Endothelial cell of umbilical vein (primary cell): ENCODE results near the gene ITPRIP. TPM values are rescaled to one million over a fixed set of nuclear protein-coding genes. Genes with fewer than 3 reads are reported as not detected.

Source experiments
- BruUV-seq: library from RNA; stranded (reverse); fragments of 400-500 nt; replicated peaks from 2 replicates; lab custom pipeline; 2021; lab: Mats Ljungman, UMichigan
- CTCF ChIA-PET: fragments of 300-600, 350-600 bp; sonication (Branson Sonifier 250); formaldehyde crosslinking; loops from one replicate; lab custom pipeline; 2021; ENCODE audit warnings: antibody characterized with exemption, inconsistent platforms; lab: Charles Lee
- POLR2A ChIA-PET: fragments of 300-600, 350-600 bp; sonication (Branson Sonifier 250); formaldehyde crosslinking; loops from one replicate; lab custom pipeline; 2021; ENCODE audit warnings: antibody characterized with exemption, inconsistent platforms; lab: Charles Lee
- DNase-seq: peaks from one replicate; pipeline ENCODE4 v3.0.0-alpha.2; 2011; ENCODE audit warnings: low read depth, low spot score
- FAIRE-seq: peaks from 2 replicates; lab custom pipeline; 2011; peaks lifted over from hg19 to GRCh38; lab: Jason Lieb, UNC
- H2AFZ ChIP-seq: 2 replicates; pipeline ENCODE4 v1.6.0; 2012; ENCODE audit warnings: low read depth, low read length, control low read depth, inconsistent platforms
- H3K27ac ChIP-seq: 2 replicates; pipeline ENCODE4 v1.5.1; 2011; ENCODE audit warnings: low read depth, mild to moderate bottlenecking, control low read depth, low read length, moderate library complexity; ENCODE audit not compliant: insufficient read depth
- H3K27me3 ChIP-seq, 2 experiments: 2 replicates each; pipeline versions ENCODE4 v1.6.0 to v1.6.1; 2011; ENCODE audit warnings: low read length in 2 of 2, mixed read lengths in 1 of 2; ENCODE audit not compliant: control insufficient read depth in 2 of 2, insufficient read depth in 2 of 2
- H3K36me3 ChIP-seq, 2 experiments: 2 replicates in 1 of 2; 3 replicates in 1 of 2; pipeline ENCODE4 v1.5.1; 2011; ENCODE audit warnings: low read length in 2 of 2, mild to moderate bottlenecking in 1 of 2, moderate library complexity in 1 of 2; ENCODE audit not compliant: control insufficient read depth in 2 of 2, insufficient read depth in 2 of 2; ENCODE audit errors: extremely low read depth in 1 of 2
- H3K4me1 ChIP-seq: 3 replicates; pipeline ENCODE4 v1.5.1; 2011; ENCODE audit warnings: mild to moderate bottlenecking, low read length; ENCODE audit not compliant: control insufficient read depth, insufficient read depth; ENCODE audit errors: extremely low read depth
- H3K4me2 ChIP-seq: 2 replicates; pipeline ENCODE4 v1.6.1; 2011; ENCODE audit warnings: low read length, control low read depth, mixed read lengths; ENCODE audit not compliant: insufficient read depth
- H3K4me3 ChIP-seq, 3 experiments: fragments of 200-600 bp in 1 of 3; sonication (generic), shearing (Covaris generic) in 1 of 3; replicated peaks in 1 of 3; 2 replicates each; pipeline ENCODE4 v1.5.1; 2011 to 2016; ENCODE audit warnings: control low read depth in 3 of 3, low read length in 3 of 3, mild to moderate bottlenecking in 2 of 3, inconsistent platforms in 1 of 3, low read depth in 1 of 3, moderate library complexity in 1 of 3; ENCODE audit not compliant: insufficient read depth in 1 of 3
- H3K79me2 ChIP-seq: 2 replicates; pipeline ENCODE4 v1.6.0; 2012; ENCODE audit warnings: low read length, inconsistent platforms; ENCODE audit not compliant: control insufficient read depth, insufficient read depth
- H3K9ac ChIP-seq: replicated peaks from 2 replicates; pipeline ENCODE3; 2011; ENCODE audit warnings: low read length, control low read depth; ENCODE audit not compliant: insufficient read depth; ENCODE audit errors: extremely low read depth
- H3K9me1 ChIP-seq: replicated peaks from 3 replicates; pipeline ENCODE4 v1.6.0; 2011; ENCODE audit warnings: mild to moderate bottlenecking, low read length; ENCODE audit not compliant: control insufficient read depth, insufficient read depth; ENCODE audit errors: extremely low read depth
- H3K9me3 ChIP-seq: replicated peaks from 2 replicates; pipeline ENCODE4 v1.5.1; 2012; ENCODE audit warnings: low read length, inconsistent platforms; ENCODE audit not compliant: control insufficient read depth, insufficient read depth
- H4K20me1 ChIP-seq: replicated peaks from 2 replicates; pipeline ENCODE3; 2011; ENCODE audit warnings: mild to moderate bottlenecking, low read length; ENCODE audit not compliant: control insufficient read depth, insufficient read depth; ENCODE audit errors: extremely low read depth
- CTCF ChIP-seq, 2 donors: IDR thresholded peaks; 1 replicate in 1 of 2; 2 replicates in 1 of 2; pipeline ENCODE4 v1.5.1; 2011; ENCODE audit warnings: low read length in 2 of 2, mild to moderate bottlenecking in 2 of 2, moderate library complexity in 2 of 2, control low read depth in 1 of 2, inconsistent platforms in 1 of 2, low read depth in 1 of 2; ENCODE audit not compliant: insufficient read depth in 1 of 2; ENCODE audit errors: extremely low read depth in 1 of 2
- EZH2 ChIP-seq: IDR thresholded peaks from 2 replicates; pipeline ENCODE4 v1.6.1; 2012; ENCODE audit warnings: borderline replicate concordance, low read depth, mild to moderate bottlenecking, moderate library complexity, low read length, inconsistent platforms; ENCODE audit not compliant: severe bottlenecking
- FOS ChIP-seq: IDR thresholded peaks from 2 replicates; pipeline ENCODE4 v1.6.1; 2011; ENCODE audit warnings: mild to moderate bottlenecking, low read length, moderate library complexity, borderline replicate concordance; ENCODE audit not compliant: insufficient read depth
- GATA2 ChIP-seq: IDR thresholded peaks from 2 replicates; pipeline ENCODE4 v1.7.0; 2011; ENCODE audit warnings: low read depth, mild to moderate bottlenecking, moderate library complexity, mixed read lengths, low read length; ENCODE audit not compliant: insufficient read length, insufficient read depth
- JUN ChIP-seq: IDR thresholded peaks from 2 replicates; pipeline ENCODE4 v1.6.1; 2011; ENCODE audit warnings: borderline replicate concordance, low read depth; ENCODE audit not compliant: insufficient read length, insufficient read depth
- MAX ChIP-seq: IDR thresholded peaks from 2 replicates; pipeline ENCODE4 v1.6.1; 2011; ENCODE audit not compliant: insufficient read depth, insufficient read length
- MYC ChIP-seq: IDR thresholded peaks from one replicate; pipeline ENCODE4 v1.6.1; 2011; ENCODE audit warnings: mild to moderate bottlenecking, low read depth, low read length
- POLR2A ChIP-seq: IDR thresholded peaks from 2 replicates; pipeline ENCODE4 v1.6.1; 2012; ENCODE audit warnings: low read depth, mild to moderate bottlenecking, control low read depth, low read length
- POLR2AphosphoS5 ChIP-seq: IDR thresholded peaks from 2 replicates; pipeline ENCODE4 v1.6.1; 2012; ENCODE audit warnings: low read depth, mild to moderate bottlenecking, control low read depth, low read length, moderate library complexity; ENCODE audit not compliant: insufficient read depth
- dilution Hi-C: fragments of 300-500 bp; cut with MboI; formaldehyde crosslinking; loops from one replicate; pipeline ENCODE4 v1.15.0; 2019; ENCODE audit warnings: low sequenced_read_pairs; ENCODE audit not compliant: extremely low pct_ligation_motif_present
- intact Hi-C: fragments of 100-400 bp; cut with micrococcal nuclease; formaldehyde crosslinking; loops from one replicate; pipeline ENCODE4 v1.10.0; 2022
- polyA plus RNA-seq, 4 experiments: library from polyadenylated mRNA; depleted of rRNA in 3 of 4; stranded (reverse) in 3 of 4; unstranded in 1 of 4; fragments of >200 nt; gene quantifications; 2 replicates each; pipeline versions ENCODE4 v1.2.1 to v1.2.3, GENCODE V29; 2011 to 2012; ENCODE audit warnings: missing spikeins in 1 of 4
- total RNA-seq: library from RNA; stranded (reverse); gene quantifications from 2 replicates; pipeline ENCODE4 v1.2.3, GENCODE V29; 2021

The ITPRIP gene
- total and polyA plus RNA-seq, 2 donors (not counting 3 experiments of a cell fraction or from before 2014, with no cell fraction given), result 31.4 to 33.2 TPM

GRCh38 chr10:104376784-104377300, 38.6 kb upstream of the ITPRIP start:
- no TSS peak for BruUV-seq
- ChIA-PET CTCF (no interaction called here), POLR2A (no interaction called here)
- Histone ChIP-seq H3K27ac (no peak overlapping the region), H3K4me3 (no peak overlapping the region), H3K27me3 (peaks cover 0 to 2% of the 10 kb centered on the region in 2 experiments), H3K79me2 (no peaks in the 10 kb centered on the region), H4K20me1 (no peaks in the 10 kb centered on the region), H3K4me1 (no peaks in the 10 kb centered on the region), H3K36me3 (no peaks in the 10 kb centered on the region), H3K9ac (no peak overlapping the region), H3K9me1 (no peaks in the 10 kb centered on the region), H3K9me3 (no peaks in the 10 kb centered on the region), H3K4me2 (no peak overlapping the region), H2AFZ (no peak overlapping the region)
- DNase-seq, result no peak
- TF ChIP-seq POLR2A (no peak), CTCF (IDR thresholded peaks at IDR 0.05; ENCODE audit: extremely low read depth in 1 of 2, insufficient read depth in 1 of 2, low read depth in 1 of 2, low read length in 2 of 2) (no peak), POLR2AphosphoS5 (no peak), FOS (no peak), MYC (no peak), EZH2 (no peak), MAX (no peak), GATA2 (no peak), JUN (no peak)
- intact Hi-C loops, result no loop called here
- no peak for FAIRE-seq
- dilution Hi-C loops, result no loop called here
